ENCODE results near the gene TFAP2A. TPM values are rescaled to one million over a fixed set of nuclear protein-coding genes. Genes with fewer than 3 reads are reported as not detected.

Gene TFAP2A
- total RNA-seq, 1 donor from 2014 or later: 0.21 TPM

DNA sequence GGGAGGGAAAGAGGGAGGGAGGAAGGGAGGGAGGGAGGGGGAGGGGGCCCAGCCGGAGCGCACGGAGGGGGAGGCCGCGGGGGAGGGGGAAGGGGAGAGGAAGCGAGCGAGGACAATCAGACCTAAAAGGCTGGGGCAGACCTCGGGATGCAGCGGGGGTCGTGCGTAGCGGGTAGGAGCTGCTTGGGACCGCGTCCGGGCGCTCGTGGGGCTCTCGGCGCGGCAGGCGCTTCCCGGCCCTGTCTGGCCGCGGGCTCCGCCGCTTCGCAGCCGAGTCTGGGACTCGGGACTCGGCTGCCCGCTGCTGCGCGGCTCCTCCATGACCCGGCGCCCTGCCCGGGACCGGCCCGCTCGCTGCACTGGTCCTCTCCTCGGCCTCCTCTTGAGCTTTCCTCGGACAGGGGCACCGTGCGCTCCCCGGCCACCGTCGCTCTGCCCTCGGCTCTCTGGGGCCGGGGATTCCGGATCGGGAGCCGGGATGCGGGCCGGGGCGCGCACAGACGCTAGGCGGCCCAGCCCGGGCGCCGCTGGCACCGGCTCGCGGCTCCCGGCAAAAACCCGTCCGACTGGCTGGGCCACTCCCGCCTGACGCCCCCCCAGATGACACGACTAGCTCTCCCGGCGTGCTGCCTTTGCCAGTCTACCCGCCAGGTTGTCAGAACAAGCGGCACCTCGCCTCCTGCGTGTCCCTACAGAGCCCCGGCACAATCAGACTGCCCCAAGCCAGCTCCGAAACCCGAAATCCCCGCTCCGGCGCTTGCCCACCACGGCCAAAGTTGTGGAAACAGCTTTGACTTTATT, 2.2 kb downstream of the TFAP2A start:
- peaks cover 9 to 33% of the 10 kb centered on the region in 2 donors for H3K4me1 ChIP-seq
- TF ChIP-seq, protein P1, sequence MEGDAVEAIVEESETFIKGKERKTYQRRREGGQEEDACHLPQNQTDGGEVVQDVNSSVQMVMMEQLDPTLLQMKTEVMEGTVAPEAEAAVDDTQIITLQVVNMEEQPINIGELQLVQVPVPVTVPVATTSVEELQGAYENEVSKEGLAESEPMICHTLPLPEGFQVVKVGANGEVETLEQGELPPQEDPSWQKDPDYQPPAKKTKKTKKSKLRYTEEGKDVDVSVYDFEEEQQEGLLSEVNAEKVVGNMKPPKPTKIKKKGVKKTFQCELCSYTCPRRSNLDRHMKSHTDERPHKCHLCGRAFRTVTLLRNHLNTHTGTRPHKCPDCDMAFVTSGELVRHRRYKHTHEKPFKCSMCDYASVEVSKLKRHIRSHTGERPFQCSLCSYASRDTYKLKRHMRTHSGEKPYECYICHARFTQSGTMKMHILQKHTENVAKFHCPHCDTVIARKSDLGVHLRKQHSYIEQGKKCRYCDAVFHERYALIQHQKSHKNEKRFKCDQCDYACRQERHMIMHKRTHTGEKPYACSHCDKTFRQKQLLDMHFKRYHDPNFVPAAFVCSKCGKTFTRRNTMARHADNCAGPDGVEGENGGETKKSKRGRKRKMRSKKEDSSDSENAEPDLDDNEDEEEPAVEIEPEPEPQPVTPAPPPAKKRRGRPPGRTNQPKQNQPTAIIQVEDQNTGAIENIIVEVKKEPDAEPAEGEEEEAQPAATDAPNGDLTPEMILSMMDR (IDR thresholded peaks at IDR 0.05): no peak
- peaks cover 33% of the 10 kb centered on the region for H3K27me3 ChIP-seq
- H3K27ac ChIP-seq: no peak overlapping the region
- DNase-seq (ENCODE audit: low spot score in 2 of 2): no peak
- intact Hi-C loops (cut with DNase I): no loop called here
- peak overlapping the region; percentile 76 to 89 for H3K4me3 ChIP-seq
- no peaks in the 10 kb centered on the region for H3K36me3 ChIP-seq
- H3K9me3 ChIP-seq: no peaks in the 10 kb centered on the region

DNA sequence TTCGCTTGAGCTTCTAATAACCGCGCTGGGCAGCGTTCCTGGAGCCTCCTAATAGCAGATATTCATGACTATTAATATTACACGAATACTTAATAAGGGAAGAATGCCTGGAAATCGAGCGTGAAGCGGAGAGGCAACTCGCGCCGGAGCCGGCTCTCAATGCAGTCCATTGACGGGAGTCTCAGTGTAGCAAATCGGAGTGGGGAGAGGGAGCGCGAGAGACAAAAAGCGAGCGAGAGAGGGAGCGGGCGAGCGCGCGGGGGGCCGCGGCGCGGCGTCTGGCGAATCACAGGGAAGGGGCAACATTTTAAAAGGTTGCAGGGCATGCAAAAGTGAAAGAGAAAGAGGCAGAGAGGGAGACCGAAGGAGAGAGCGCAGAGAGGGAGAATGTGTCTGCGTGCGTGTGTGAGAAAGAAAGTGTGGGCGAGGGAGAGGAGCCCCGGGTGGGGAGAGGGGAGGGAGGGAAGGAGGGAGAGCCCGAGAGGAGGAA, 2.9 kb downstream of the TFAP2A start:
- peak overlapping the region; percentile 76 to 89 for H3K4me3 ChIP-seq
- TF ChIP-seq, protein P1 (IDR thresholded peaks at IDR 0.05): no peak
- H3K4me1 ChIP-seq: peaks cover 9 to 33% of the 10 kb centered on the region in 2 donors
- intact Hi-C loops (cut with DNase I): no loop called here
- H3K27me3 ChIP-seq: peaks cover 28% of the 10 kb centered on the region
- DNase-seq (ENCODE audit: low spot score in 2 of 2): no peak
- no peak overlapping the region for H3K27ac ChIP-seq
- H3K9me3 ChIP-seq: no peaks in the 10 kb centered on the region
- H3K36me3 ChIP-seq: no peaks in the 10 kb centered on the region

DNA sequence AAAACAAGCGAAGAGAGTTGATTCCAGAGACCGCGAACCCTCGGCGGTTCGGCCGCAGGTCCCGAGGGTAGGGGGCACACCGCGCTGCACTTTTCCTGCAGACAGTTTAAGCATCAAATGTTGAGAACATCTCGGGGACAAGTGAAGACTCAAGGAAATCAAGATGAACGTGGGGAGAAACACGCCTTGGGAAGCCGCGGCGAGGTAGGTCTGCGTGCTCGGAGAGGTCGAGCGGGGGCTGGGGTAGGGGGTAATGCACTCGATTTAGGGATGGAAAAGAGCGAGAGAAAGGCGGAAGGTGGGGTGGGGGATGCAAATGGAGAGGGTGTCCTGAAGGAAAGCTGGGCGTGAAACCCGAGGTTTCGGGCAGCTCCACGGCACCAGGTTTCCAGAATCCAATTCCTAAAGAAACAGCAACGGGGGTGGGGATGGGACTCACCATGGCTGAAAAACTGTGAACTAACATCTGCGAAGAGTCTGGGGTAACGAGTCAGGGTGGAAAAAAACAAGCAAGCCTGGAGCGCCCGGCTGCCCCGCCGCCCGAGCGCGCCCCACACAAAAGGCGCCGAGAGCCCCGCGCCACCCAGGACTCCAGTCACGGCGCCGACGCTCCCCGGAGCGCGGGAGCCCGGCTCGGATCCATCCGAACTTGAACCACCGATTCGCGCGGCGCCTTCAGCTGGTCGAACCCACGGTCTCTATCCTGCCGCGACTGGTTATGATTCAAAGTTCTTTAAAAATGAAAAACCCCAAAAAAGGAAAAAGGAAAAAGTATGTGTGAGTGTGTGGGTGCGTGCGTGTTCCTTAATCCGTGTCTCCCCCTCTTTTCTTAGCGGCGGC, 3.5 kb downstream of the TFAP2A start:
- Histone ChIP-seq H3K4me1 (peaks cover 9 to 33% of the 10 kb centered on the region in 2 donors), H3K4me3 (peak overlapping the region; percentile 76 to 89), H3K36me3 (no peaks in the 10 kb centered on the region), H3K9me3 (no peaks in the 10 kb centered on the region), H3K27me3 (peaks cover 22% of the 10 kb centered on the region), H3K27ac (no peak overlapping the region)
- TF ChIP-seq, protein P1 (IDR thresholded peaks at IDR 0.05): no peak
- intact Hi-C loops (cut with DNase I): no loop called here
- DNase-seq (ENCODE audit: low spot score in 2 of 2): no peak

DNA sequence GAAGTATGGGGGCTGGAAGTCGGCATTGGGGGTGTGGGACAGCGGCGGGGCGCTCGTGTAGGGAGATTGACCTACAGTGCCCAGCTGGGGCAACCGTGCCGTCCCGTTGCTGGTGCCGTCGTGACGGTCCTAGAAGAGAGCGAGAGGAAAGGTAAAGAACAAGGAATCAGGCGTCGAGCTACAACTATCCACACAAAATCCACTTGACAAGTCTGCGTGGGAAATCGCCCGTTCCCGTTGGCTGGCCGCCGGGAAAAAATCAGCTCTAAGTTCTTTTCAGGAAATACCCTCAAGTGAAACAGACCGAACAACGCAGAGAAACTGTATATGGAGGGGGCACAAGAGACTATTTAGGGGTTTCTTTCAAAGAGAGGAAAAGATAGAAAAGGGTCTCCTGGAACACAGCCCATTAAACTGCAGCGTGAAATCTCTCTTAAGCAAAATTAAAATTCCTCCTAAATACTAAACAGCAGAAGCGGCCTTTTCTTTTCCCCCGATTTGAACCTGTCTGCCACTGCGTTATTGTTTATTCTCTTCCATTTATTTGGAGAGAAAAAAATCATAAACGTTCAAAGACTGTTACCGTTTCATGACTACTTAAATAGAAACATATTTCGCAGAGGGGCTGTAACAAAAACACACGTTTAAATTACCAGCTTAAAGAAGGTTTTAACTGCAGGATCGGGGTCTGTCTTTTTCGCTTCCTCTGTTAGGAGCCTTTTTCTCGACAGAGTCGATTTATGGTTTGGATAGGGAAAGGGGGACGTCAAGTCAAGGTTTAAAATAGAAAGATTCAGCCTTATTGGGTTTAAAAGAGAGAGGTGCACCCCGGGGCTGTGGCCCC, 4.4 kb downstream of the TFAP2A start:
- peak overlapping the region in 1 of 2 donors; percentile 76 for H3K4me3 ChIP-seq

More for the DNA sequence above, 4.4 kb downstream of the TFAP2A start:
- TF ChIP-seq, protein P1 (IDR thresholded peaks at IDR 0.05): no peak
- peaks cover 19% of the 10 kb centered on the region for H3K27me3 ChIP-seq
- no peak overlapping the region for H3K27ac ChIP-seq
- intact Hi-C loops (cut with DNase I): no loop called here
- peaks cover 9 to 33% of the 10 kb centered on the region in 2 donors for H3K4me1 ChIP-seq
- no peaks in the 10 kb centered on the region for H3K9me3 ChIP-seq
- H3K36me3 ChIP-seq: no peaks in the 10 kb centered on the region
- DNase-seq (ENCODE audit: low spot score in 2 of 2): no peak
